ENCODE measurements around the gene RBM15.

The RBM15 gene, protein sequence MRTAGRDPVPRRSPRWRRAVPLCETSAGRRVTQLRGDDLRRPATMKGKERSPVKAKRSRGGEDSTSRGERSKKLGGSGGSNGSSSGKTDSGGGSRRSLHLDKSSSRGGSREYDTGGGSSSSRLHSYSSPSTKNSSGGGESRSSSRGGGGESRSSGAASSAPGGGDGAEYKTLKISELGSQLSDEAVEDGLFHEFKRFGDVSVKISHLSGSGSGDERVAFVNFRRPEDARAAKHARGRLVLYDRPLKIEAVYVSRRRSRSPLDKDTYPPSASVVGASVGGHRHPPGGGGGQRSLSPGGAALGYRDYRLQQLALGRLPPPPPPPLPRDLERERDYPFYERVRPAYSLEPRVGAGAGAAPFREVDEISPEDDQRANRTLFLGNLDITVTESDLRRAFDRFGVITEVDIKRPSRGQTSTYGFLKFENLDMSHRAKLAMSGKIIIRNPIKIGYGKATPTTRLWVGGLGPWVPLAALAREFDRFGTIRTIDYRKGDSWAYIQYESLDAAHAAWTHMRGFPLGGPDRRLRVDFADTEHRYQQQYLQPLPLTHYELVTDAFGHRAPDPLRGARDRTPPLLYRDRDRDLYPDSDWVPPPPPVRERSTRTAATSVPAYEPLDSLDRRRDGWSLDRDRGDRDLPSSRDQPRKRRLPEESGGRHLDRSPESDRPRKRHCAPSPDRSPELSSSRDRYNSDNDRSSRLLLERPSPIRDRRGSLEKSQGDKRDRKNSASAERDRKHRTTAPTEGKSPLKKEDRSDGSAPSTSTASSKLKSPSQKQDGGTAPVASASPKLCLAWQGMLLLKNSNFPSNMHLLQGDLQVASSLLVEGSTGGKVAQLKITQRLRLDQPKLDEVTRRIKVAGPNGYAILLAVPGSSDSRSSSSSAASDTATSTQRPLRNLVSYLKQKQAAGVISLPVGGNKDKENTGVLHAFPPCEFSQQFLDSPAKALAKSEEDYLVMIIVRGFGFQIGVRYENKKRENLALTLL

DNA sequence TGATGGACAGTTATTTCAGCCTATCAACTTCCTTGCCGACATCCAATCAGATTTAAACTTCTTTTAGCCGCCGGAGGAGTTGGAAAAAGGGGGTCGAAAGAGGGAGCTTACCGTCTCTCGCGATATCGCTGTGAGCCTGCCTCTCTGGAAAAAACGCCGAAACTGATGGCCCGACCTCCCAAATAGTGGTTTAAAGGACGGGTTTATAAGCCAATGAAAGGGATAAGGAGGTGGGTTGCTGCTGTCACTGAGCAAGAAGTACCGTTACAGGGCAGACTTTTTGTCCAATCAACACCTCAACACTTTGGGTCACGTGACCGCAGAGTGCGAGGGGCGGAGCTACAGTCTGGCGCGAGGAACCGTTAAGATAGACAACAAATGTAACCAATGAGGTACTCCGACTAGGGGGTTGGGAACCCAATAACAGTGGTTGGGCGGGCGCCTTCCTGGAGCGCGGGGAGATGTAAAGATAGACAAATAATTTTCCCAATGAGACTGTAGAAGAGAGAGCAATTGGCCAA, at the start of gene RBM15:
TSS of gene RBM15 (plus strand) at position 492 of the 521 bp plus-strand sequence. CDS start at position 521, 29 bp downstream.
- peak; percentile 95 for DNase-seq (ENCODE audit: low read depth)

DNA sequence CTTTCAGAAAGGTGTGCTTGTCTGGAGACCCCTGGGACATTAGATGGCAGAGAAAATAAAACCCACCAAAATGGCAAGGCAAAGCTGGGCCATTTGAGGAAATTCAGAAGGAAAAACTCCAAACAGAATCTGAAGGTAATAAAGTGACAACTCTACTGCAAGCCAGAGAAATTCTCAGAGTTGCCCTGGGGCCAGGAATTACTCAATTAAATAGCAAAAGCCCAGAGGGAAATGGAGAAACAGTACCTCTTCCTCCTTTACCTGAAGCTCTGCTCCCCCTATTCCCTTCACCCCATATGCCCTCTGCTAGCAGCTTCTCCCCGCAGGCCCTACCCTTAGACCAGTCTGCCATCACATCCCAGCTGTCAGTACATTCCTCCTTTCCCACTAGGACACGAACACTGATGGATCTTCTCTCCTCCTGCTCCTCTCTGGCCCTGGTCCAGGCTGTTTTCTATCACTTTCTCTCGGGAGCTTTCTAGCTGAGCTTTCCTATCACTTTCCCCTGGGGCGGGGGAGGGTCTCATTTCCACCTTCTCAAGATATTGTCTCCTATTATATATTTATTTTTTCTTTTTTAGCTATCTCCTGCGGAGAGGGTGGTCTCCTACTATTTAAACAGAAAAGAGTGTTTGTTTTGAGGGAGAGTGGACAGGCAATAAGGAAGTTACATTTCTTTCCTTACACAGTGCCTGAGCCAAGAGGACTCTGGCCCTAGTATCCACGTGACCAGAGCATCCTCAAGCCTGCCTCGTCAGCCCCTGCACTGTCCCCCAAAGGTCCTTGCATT, 47.7 kb upstream of the RBM15 start:
- no peak for DNase-seq (ENCODE audit: low read depth)

DNA sequence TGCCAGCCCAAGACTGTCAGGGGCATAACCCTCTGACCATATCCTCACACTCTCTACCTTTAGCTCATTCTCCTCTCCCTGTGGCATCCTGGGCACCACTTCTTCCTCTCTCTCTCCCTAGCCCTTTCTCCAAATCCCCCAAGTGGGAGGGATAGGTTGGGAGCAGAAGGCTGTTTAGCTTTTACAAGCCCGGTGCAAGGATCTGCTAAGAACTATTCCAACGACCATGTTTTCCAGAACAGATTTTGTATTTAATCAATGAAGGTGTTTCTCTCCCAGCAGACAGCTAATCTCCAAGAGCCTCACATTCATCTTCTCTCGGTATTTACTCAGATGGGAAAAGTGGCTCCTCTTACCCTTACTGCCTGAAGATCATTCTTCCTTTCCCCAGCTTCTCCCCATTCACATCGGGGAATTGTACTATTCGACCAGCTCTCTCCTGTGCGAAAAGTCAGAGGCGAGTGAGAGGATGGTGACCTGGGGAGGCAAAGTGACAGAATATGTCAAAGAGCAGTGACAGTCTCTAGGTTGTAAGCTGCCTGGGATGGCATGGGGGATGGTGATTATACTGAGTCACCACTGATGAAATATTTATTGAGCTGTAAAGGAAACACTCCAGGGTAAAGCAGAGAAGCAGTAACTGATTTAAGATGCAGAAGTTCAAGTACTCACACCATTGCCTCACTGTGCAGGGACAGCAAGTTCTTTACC, 47.0 kb upstream of the RBM15 start:
- DNase-seq (ENCODE audit: low read depth), result no peak

DNA sequence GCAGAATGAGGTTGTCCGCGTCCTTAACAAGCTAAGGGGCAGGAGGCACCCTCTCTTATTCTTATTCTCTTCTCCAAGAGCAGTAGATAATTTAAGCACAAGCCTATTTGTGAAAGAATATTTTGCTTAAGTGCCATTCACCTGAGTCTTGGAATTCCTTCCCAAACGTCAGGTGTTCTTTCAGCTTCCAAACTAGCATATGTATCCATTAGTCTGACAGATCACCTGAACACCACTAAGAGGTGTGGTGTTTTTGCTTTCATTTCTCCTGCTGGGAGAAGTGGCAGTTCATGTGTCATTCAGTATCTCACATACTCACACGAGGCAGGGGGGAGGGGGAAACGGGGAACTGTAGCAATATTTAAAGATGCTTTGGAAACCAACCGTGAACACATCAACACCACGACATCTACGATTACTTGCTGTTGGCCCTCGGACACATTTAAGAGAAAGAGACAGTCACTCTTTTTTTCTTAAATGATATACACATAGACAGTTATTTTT, 45.5 kb upstream of the RBM15 start:
- no peak for DNase-seq (ENCODE audit: low read depth)

DNA sequence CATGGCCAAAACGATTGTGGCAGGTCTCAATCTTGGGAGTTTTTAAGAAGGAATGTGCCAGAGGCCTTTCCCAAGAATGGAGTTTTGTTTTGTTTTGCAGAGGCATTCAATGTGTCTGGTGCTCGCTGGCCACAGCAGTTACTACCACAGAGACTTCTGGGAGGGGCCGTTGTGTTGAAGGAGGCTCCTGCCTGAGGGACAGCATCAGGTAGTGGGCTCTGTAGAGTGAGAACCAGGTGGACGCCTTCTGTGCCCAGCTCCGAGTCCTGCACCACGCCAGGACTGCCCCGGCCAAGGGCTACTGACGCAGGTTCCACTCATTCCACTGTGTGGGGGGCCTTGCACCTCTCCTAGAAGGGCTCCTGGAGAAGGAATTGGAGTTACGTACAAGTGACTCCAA, 44.9 kb upstream of the RBM15 start:
- DNase-seq (ENCODE audit: low read depth), result no peak

DNA sequence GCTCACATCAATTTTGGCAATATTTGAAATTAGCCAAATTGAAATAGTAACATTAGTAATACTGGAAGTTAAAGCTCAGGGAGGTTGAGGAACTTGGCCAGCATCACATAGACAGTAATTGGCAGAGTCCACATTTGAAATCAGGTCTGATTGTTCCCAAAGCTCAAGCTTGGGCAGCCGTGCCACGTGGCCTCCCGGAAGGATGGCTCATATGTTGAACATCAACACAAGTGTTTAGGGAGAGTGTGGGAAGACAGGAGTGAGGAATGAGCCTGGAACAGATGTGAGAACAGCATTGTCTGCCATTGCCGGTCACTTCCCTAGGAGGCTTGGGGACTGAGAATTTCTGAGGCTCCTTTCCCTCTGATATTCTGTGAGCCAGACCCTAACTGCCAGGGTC, 40.2 kb upstream of the RBM15 start:
- no peak for DNase-seq (ENCODE audit: low read depth)

DNA sequence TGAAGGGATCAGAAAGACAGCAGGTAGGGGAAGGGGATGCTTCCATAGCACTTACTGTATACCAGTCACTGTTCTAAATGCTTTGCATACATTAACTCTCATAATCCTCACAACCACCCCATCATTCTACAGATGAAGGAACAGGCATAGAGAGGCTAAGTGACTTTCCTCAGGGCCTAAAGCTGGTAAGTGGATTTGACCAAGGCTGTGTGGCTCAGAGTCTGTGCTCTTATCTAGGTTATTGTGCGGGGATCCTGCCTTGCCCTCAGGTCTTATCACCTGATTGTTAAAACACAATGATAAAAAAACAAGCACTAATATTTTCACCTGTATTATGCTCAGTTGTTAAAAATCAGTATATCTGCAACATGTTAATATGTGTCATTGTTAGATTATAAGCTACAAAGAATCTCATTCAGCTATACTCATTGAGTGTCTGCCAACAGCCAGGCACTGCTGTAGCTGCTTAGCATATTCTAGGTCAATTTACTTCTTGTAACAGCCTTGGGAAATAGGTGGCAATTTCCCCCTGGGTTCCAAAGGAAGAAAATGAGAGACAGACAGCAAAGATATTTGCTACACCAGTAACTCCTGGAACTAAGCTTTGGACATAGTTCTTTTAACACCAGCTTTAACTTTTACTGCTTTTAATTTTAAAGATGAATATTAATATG, 38.6 kb upstream of the RBM15 start:
- DNase-seq (ENCODE audit: low read depth), result no peak

DNA sequence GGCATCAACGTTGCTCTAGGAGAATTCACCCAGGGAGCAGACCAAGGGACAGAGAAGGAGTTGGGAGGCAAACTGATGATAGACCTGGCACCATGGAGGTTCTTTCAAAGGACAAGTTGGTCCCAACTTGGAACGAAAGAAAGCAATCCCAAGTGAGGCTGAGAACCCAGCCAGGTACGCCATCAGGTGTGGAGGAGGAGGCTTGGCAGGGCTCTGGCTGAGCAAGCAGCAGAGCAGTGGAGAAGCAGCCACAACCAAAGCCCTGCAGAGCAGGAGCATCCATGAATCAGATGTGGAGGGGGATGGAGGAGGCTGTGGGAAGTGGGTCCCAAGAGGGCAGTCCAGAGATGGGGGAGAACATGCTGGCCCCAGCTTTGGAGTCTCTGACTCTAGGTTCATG, 36.3 kb upstream of the RBM15 start:
- no peak for DNase-seq (ENCODE audit: low read depth)

DNA sequence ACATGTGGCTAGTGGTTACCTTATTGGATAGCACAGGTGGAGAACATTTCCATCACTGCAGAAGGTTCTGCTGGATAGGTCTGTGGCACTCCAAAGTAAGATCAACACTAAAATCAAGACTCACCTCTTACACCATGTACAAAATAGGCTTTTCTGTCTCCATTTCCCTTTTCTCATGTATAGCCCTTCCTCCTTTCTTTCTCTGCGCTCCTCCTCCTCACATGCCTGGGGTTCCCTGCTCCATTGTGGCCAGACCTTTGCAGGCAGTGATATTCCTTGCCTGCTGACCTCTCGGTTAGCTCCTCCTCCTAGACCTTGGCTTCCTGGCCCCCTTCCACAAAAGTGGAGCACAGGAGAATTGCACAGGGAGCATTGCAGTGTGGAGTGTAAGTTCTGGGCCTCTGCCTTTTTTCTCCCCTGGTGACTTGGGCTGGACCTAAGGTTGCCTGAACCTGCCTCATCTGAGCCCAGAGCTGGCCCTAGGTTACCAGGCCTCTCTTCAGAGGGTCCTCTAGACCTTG, 33.2 kb upstream of the RBM15 start:
- DNase-seq (ENCODE audit: low read depth), result no peak

DNA sequence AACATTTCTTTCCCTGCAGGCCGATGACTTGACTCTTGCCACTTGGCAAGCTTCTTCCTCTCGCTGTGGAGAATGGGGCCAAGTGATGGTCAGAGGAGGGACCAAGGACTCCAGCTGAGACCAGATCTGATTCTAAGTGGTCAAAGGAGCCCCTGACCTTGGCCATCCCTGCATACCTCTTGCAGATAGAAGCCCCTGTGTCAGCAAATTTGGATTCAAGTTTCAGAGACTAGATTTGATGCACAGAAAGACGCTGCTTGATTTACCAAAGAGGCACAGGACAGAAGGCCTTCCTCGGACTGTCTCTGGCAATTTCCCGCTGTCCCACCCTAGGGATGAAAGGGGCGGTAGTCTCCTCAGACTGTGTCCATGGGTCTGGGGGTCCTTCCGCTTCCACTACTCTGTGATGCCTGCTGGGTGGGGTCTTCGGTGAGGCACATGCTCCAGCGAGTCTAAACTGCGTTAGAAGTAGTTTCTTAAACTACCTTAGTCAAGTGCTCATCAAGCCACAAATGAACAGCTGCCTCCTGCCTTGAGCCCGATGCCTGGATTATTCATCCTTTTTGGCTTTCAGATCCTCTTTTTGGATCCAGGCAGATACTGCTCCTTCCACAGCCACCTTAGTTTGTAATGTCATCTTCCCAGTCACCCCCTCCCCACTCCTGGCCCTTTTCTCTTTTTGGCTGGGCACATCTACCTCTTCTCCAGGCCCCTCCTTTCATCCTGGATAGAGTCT, 31.8 kb upstream of the RBM15 start:
- DNase-seq (ENCODE audit: low read depth), result no peak

DNA sequence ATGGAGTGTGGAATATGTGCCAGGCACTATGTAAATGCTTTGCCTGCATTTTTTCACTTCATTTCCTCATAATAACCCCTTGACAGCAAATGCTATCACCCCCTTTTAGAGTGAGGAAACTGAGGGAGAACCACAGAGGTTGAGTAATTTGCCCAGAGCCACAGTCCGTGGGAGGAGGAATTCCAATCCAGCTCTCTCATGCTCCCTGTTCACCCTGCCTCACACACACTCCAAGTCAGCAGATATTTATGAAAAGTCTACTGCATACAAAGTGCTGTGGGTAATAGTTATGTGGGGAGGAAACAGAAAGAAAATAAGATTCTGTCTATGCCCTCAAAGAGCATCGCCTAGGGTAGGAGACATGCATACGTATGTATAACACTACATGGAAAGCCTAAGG, 30.9 kb upstream of the RBM15 start:
- DNase-seq (ENCODE audit: low read depth), result no peak

DNA sequence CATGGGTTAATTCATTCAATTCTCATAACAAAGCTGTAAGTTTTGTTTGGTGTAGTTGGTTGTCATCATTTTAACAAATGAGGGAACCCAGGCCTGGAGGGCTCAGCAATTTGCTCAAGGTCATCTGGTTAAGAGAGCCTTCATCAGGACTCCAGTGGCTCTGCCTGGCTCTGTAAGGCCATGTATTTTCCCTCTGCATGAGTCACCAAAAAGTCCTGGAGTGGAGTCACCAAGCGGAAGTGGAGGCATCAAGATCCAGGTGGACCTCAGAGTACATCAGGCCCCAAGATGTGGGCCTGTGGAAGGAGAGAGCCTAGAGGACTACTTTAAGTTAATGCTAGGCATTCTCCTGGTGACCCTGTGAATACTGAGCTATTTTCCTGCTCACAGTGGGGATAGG, 30.0 kb upstream of the RBM15 start:
- no peak for DNase-seq (ENCODE audit: low read depth)

DNA sequence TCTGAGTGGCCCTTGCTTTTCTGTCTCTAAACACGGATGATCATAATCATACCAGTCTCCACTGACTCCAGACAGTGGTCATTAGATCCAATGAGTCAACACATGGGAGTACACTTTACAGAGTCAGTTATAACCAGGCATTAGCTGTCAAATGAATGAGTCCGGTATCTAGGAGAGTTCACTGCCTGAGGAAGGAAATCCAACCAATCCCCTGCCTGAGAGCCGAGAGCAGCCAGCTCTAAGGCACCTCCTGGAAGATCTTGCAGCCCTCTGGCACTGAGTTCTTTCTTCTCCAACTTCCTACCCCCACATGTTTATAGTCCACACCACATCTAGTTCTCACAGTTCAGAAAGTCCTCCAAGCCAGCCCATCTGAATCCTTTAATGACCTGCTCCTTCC, 29.4 kb upstream of the RBM15 start:
- no peak for DNase-seq (ENCODE audit: low read depth)

DNA sequence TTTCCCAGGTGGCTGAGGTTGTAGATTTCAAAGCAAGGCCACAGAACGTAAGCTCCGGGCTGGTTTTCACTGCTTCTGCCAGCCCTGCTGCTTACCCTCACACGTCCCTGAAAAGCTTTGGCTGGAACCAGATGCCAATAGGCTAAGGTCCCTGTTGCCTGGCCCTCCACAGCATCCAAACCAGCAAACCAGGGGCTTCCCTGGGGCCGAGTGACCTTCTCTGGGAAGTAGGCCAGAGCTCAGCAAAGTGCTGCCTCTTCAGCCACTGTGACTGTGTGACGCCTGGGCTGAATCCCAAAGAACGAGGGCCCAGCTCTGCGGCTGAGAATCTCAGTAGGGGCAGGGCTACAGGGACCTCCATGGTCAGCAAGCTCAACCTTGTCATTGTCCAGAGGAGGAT, 28.9 kb upstream of the RBM15 start:
- no peak for DNase-seq (ENCODE audit: low read depth)

DNA sequence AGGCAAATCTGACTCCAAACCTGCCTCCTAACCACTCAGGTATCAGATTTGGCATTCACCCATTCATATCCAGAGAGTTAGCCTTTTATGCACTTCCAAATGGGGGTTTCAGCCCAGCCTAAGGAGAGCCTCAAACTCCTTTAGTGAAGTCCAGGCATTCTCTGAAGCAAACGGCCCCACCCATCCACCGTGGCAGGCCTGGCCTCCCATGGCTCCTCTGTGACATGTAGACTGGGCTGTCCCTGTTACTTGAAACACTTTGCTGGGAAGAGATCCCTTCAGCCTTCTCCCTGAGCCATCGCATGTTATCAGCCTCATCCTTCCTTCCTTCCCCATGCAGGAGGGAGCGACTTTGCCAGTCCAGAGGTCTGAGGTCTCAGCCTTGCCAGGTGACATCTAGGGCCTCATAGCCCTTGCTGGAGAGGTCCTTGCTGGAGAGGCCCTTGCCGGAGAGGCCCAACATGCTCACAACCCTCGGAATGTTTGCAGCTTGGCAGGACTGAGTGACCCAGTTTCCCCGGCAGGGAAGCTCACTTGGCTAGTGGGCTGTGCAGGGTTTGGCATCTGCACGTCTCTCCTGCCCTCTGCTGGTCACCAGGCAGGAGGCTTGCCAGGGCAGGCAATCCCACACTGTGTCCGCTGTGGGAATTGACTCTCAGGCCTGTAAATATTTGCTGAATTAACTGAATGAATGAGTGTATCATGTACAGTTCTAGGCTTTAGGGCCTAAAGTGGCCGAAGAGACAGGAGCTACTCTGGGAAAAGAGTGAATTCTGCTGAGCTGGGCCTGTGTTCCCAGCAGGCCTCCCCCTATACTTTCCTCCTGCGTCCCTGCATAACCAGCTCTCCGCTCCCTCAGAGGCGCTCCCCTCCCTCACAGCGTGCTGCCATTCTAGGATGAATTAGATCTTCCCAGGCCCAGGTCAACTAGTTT, 26.7 kb upstream of the RBM15 start:
- DNase-seq (ENCODE audit: low read depth), result peak; percentile 59

DNA sequence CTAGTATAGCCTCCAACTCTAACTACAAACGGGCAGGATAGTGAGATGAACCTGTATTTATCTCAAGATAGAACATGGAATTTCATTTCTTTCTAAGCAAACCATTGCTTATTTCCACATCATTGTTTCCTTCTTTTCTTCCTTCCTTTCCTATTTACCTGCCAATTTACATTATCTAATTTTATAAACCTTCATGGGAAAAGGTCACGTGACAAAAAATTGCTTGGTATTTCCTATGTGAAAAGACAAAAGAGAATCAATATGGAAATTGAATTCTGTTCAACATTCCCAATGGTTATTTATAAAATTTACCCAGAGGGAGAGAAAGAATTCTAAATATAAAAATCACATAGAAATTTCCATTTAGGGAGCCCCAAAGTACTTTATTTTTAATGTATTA, 22.4 kb upstream of the RBM15 start:
- no peak for DNase-seq (ENCODE audit: low read depth)

DNA sequence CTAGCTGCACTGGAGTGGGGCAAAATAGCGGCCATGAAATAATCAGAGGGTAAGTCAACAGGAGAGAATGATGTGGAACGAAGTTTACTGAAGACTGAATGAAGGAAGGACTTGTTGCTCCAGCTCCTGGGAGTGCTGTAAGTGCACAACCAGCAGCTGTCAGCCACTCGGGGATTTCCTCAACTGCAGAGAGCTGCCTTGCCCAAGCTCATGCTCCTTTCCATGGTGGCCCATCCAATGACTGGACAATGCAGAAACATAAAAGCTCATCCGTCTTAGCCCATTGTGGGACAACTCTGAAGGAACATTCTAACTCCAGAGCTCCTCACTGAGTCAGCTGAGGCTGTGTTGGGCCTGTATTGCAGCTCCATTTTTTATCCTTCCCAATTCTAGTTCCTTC, 21.1 kb upstream of the RBM15 start:
- no peak for DNase-seq (ENCODE audit: low read depth)

DNA sequence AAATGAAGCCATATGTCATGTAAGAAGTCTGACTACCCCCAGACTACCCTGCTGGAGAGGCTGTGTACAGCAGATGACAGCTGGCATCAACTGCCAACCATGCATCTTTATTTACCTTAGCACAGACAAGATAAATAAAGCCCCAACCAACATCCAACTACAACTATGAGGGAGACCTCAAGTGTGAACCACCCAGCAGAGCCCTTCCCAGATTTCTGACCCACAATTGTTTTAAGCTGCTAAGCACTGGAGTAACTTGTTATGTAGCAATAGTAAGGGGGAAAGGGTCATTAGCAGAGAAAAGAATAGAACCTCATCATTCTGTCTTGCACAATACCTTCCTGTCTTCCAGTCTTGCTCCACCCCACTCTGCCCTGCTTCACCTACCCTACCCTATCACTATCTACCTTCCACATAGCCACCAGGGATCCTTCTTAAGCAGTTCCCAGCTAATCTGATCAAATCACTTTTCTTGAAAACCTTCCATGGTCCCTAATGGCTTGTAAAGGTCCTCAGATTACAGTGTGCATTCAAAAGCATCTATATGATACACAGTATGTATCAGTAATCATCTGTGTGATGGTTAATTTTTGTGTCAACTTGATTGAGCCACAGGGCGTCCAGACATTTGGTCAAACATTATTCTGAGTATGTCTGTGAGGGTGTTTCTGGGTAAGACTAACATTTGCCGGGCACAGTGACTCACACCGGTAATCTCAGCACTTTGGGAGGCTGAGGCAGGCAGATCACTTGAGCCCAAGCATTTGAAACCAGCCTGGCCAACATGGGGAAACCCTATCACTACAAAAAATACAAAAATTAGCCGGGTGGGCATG, 19.6 kb upstream of the RBM15 start:
- DNase-seq (ENCODE audit: low read depth), result no peak

Measured in stimulated activated CD8-positive, alpha-beta memory T cell treated with anti-CD3 and anti-CD28 coated beads, Interleukin-12 subunit alpha, Interleukin-12 subunit beta, amount 100 ng/mL, for 1 hour (primary cell).